Lower lobe of right lung (tissue), 2 donors: ENCODE results near the gene RIF1. TPM values are rescaled to one million over a fixed set of nuclear protein-coding genes. Genes with fewer than 3 reads are reported as not detected.

Experiments used
- ATAC-seq, 2 donors: fragments of 200-7000 bp; cut with Tn5 transposase; one replicate each; pipeline ENCODE4 v1.9.1; 2020 to 2022; ENCODE audit warnings: mild to moderate bottlenecking in 2 of 2, moderate library complexity in 2 of 2
- DNase-seq: peaks from one replicate; pipeline ENCODE4 v3.0.0-alpha.2; 2020
- H3K27ac ChIP-seq: fragments of 200-600 bp; one replicate; pipeline ENCODE4 v1.8.0; 2022
- H3K27me3 ChIP-seq: fragments of 200-600 bp; one replicate; pipeline ENCODE4 v1.8.0; 2022; ENCODE audit warnings: low read depth
- H3K36me3 ChIP-seq: fragments of 200-600 bp; one replicate; pipeline ENCODE4 v1.8.0; 2022; ENCODE audit warnings: mild to moderate bottlenecking
- H3K4me1 ChIP-seq: fragments of 200-600 bp; one replicate; pipeline ENCODE4 v1.8.0; 2022
- H3K4me3 ChIP-seq: fragments of 200-600 bp; one replicate; pipeline ENCODE4 v1.8.0; 2022; ENCODE audit warnings: mild to moderate bottlenecking
- H3K9me3 ChIP-seq: fragments of 200-600 bp; one replicate; pipeline ENCODE4 v1.8.0; 2022
- intact Hi-C: fragments of 100-400 bp; cut with DNase I; formaldehyde crosslinking; loops from one replicate; pipeline ENCODE4 v1.11.0; 2022
- total RNA-seq: library from RNA; stranded (reverse); fragmentation: NEBNext Ultra II Directional; extraction: Animal tissue kit (Norgen Biotek cat#: 25700); gene quantifications from one replicate; pipeline ENCODE4 v1.2.1, GENCODE V29; 2021
- TF ChIP-seq, protein P1 (sequence below): fragments of 200-600 bp; IDR thresholded peaks from one replicate; pipeline ENCODE4 v1.8.0; 2022; ENCODE audit warnings: antibody characterized with exemption, mild to moderate bottlenecking
- donor health status: DM: no; HTN: yes; CAD: no; lungs with severe emphysema.

Gene RIF1
- total RNA-seq, 1 donor from 2014 or later = 39.2 TPM

DNA sequence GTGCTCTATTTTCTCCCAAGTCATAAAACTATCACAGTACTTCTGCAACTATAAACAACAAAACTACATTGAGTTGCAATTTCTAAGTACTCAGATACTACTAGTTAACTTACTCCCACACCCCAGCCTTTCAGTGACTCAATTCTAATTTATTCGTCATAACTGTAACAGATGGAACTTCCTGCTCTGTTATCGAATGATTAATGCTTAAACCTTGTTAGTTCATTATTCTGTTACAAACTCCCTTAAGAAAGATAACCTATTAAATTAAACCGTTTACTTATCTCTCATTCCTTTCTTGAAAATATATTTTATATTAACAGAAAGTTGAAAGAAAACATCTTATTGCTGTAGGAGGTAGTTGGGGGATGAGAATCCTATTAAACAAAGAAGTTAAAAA is 35.3 kb upstream of the RIF1 start:
- TF ChIP-seq, protein P1, sequence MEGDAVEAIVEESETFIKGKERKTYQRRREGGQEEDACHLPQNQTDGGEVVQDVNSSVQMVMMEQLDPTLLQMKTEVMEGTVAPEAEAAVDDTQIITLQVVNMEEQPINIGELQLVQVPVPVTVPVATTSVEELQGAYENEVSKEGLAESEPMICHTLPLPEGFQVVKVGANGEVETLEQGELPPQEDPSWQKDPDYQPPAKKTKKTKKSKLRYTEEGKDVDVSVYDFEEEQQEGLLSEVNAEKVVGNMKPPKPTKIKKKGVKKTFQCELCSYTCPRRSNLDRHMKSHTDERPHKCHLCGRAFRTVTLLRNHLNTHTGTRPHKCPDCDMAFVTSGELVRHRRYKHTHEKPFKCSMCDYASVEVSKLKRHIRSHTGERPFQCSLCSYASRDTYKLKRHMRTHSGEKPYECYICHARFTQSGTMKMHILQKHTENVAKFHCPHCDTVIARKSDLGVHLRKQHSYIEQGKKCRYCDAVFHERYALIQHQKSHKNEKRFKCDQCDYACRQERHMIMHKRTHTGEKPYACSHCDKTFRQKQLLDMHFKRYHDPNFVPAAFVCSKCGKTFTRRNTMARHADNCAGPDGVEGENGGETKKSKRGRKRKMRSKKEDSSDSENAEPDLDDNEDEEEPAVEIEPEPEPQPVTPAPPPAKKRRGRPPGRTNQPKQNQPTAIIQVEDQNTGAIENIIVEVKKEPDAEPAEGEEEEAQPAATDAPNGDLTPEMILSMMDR = no peak
- intact Hi-C loops = no loop called here
- no peak for ATAC-seq
- H3K27ac ChIP-seq = no peak overlapping the region
- no peaks in the 10 kb centered on the region for H3K27me3 ChIP-seq
- DNase-seq = no peak
- H3K9me3 ChIP-seq = no peaks in the 10 kb centered on the region
- H3K36me3 ChIP-seq = no peaks in the 10 kb centered on the region
- no peaks in the 10 kb centered on the region for H3K4me1 ChIP-seq
- H3K4me3 ChIP-seq = no peak overlapping the region

DNA sequence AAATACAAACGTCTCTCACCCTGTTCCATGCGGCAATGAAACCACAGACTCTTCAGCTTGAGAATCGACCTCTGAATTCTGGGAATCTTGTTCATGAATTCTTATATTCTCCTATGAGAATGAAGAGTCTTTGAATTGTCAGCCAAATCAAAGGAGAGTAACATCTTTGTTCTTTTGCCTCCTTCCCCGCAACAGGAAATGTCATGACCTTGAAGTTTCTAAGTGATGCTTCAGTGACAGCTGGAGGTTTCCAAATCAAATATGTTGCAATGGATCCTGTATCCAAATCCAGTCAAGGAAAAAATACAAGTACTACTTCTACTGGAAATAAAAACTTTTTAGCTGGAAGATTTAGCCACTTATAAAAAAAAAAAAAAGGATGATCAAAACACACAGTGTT is 30.5 kb upstream of the RIF1 start:
- ATAC-seq = no peak
- no peaks in the 10 kb centered on the region for H3K4me1 ChIP-seq
- intact Hi-C loops = no loop called here
- no peaks in the 10 kb centered on the region for H3K9me3 ChIP-seq
- no peaks in the 10 kb centered on the region for H3K36me3 ChIP-seq
- H3K27ac ChIP-seq = no peak overlapping the region
- TF ChIP-seq, protein P1 = no peak
- no peaks in the 10 kb centered on the region for H3K27me3 ChIP-seq
- no peak for DNase-seq
- no peak overlapping the region for H3K4me3 ChIP-seq

DNA sequence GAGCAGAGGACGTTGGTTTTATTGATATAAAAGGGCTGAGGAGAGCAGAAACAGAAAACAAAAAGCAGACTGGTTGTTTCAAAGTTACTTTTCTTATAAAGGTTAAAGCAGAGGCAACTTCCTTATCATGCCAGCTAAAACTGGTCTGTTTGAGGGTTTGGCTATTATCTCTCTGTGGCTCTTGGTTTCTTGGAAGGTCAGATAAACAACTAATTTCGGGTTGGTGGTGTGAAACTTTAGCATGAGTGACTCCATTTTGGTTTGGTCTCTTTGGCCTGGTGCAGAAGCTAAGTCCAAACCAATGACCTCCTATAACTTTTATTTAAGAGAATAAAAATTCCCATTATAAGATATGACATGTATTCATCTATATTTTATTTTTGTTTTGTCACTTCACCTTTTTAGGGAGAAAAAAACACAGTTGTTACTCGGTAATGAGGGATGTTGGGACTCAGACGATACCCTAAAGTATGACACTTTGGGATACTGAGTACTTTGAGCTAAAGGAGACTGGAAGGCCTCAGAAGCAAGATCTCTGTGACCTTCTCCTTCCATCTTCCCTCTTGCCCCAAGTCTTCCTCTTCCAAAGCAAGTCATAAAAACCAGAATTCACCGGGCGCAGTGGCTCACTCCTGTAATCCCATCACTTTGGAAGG is 29.0 kb upstream of the RIF1 start:
- TF ChIP-seq, protein P1 = no peak
- no peak for ATAC-seq
- Histone ChIP-seq H3K36me3 (no peaks in the 10 kb centered on the region), H3K27me3 (no peaks in the 10 kb centered on the region), H3K4me1 (no peaks in the 10 kb centered on the region), H3K27ac (no peak overlapping the region), H3K4me3 (no peak overlapping the region), H3K9me3 (no peaks in the 10 kb centered on the region)
- no peak for DNase-seq
- intact Hi-C loops = no loop called here

DNA sequence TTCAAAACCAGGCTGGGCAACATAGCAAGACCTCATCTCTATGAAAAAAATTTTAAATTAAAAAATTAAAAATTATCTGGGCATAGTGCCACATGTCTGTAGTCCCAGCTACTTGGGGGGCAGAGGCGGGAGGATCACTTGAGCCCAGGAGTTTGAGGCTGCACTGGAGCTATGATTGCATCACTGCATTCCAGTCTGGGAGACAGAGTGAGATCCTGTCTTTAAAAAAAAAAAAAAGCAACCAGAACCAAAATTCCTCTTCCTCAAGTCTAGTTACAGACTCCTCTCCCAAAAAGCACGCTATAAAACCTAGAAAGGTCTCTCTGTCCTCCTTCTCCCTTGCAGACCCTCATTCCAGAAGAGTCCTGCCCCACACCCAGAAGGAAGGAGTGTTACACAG is 28.4 kb upstream of the RIF1 start:
- intact Hi-C loops = no loop called here
- no peak overlapping the region for H3K4me3 ChIP-seq
- no peaks in the 10 kb centered on the region for H3K9me3 ChIP-seq
- ATAC-seq (no peak), DNase-seq (no peak)
- H3K36me3 ChIP-seq = no peaks in the 10 kb centered on the region
- TF ChIP-seq, protein P1 = no peak
- no peaks in the 10 kb centered on the region for H3K4me1 ChIP-seq
- no peaks in the 10 kb centered on the region for H3K27me3 ChIP-seq
- H3K27ac ChIP-seq = no peak overlapping the region

DNA sequence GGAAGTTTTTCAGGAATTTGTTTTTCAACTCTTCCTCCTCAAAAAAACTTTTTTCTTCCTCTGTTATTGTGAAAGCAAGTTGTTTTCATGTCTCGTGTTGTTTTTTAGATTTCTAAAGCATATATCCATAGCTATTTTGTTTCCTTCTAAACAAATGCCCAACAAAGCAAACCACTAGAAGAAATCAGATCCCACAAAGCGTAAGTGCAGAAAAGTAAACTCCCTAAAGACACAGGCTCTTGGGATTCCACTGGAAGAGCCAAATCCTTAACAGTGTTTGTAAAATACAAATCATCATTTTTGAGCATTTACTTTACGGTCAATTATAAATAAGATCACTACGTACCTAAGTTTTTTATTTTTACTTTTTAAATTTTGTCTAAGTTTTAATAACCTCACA is 21.7 kb upstream of the RIF1 start:
- no peak overlapping the region for H3K27ac ChIP-seq
- no peaks in the 10 kb centered on the region for H3K36me3 ChIP-seq
- TF ChIP-seq, protein P1 = no peak
- DNase-seq = no peak
- H3K4me3 ChIP-seq = no peak overlapping the region
- no peaks in the 10 kb centered on the region for H3K27me3 ChIP-seq
- H3K9me3 ChIP-seq = no peaks in the 10 kb centered on the region
- ATAC-seq = no peak
- intact Hi-C loops = no loop called here
- no peaks in the 10 kb centered on the region for H3K4me1 ChIP-seq
